ENCODE results near the gene PRTN3.
"Not testable (repeated sequence)": the region's sequence is repeated elsewhere in the genome, so short reads cannot be mapped to it uniquely, and the experiment has no call there.

Gene PRTN3

DNA sequence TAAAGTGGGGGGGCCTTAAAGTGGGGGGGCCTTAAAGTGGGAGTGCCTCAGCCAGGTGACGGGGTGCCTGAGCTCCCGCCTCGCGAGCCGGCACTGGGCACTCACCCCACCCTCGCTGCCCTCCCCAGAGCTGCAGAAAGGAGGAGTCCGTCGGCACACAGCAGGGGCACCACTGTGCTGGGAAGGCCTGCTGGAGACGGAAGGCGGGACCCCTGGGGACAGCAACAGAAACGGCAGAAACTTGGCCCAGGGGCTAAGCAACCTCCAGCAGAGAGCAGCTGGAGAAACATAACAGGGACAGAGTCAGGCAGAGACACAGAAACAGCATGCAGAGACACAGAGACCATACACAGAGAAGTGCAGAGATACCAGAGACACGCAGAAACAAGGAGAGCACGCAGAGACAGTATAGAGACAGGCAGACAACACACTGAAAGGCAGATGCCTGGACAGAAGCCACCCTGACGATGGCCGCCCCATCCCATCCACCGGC is 26.5 kb downstream of the PRTN3 start:
- DNase-seq (ENCODE audit: low read depth): no peak

- DNase-seq (ENCODE audit: low read depth): no peak
These were observed 27.2 kb downstream of the PRTN3 start for GRCh38 chr19:867855-868457.

DNA sequence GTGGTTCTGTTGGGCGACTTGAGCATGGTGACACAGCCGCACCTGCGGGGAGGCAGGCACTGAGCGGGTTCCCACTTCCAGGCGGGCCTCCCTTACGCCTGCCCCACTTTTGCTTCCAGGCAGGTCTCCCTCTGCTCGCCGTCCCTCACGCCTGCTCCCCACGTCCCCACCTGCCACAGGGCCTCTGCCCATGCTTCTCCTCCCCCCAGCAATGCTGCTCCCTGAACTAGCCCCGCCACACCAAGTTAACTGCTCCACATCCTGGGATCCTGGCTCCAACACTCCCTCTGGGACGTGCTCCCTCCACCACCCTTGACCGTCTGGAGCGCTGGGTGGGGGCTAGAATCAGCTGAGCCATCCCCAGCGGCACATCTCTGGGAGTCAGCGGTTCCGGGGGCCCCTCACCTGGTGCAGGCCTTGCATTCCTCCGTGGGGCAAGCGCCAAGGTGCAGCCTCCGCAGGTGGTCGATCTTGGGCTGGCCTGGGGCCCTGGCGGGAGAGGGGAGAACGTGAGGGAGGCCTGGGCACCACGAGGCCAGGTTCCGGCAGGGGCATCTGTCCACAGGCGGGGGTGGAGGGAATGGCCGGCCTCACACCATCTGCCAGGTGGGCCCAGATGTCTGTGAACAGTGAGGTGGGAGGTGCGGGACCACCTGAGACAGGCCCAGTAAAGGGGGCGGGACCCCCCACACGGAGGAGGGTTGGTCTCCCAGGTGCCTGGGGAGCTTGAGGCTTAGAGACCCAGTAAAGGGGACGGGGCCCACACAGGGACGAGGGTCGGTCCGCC is 27.9 kb downstream of the PRTN3 start:
- no peak for DNase-seq (ENCODE audit: low read depth)

- DNase-seq (ENCODE audit: low read depth): no peak
These were observed 28.7 kb downstream of the PRTN3 start for GRCh38 chr19:869245-870177.

DNA sequence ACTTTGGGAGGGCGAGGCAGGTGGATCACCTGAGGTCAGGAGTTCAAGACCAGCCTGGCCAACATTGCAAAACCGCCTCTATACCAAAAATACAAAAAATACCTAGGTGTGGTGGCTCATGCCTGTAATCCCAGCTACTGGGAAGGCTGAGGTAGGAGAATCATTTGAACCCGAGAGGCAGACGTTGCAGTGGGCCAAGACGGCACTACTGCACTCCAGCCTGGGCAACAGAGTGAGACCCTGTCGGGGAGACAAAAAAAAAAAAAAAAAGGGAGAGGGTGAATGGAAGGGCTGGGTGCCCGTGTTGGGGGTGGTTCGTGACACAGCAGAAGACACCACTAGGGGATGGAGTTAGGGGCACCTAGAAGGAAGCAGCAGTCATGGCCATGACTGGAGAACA is 29.5 kb downstream of the PRTN3 start:
- DNase-seq (ENCODE audit: low read depth): no peak

DNA sequence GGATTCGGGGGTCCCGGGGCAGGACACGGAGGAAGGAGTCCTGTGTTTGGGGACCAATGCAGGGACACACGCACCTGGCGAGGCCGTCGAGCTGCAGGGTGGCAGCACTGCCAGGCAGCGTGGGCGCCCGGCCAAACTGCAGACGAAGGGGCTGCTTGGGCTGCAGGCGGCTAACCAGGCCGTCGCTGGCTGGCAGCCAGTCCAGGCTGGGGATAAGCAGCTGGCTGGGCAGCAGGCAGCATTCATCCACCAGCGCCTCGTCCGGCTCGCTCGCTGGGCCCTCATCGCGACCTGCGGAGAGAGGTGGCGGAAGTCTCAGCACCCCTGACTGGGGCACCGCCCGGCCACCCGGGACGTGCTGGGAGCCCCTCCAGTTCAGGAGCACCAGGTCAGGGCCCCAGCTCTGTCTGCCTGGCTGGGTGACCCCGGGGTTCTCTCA is 30.2 kb downstream of the PRTN3 start:
- no peak for DNase-seq (ENCODE audit: low read depth)

GRCh38 chr19:871446-872265 is 30.9 kb downstream of the PRTN3 start:
- DNase-seq (ENCODE audit: low read depth): peak; percentile 15

- peak; percentile 78 for DNase-seq (ENCODE audit: low read depth)
These were observed 31.6 kb downstream of the PRTN3 start for GRCh38 chr19:872266-872951.

GRCh38 chr19:873084-873483 is 32.3 kb downstream of the PRTN3 start:
- peak; percentile 48 for DNase-seq (ENCODE audit: low read depth)

- no peak for DNase-seq (ENCODE audit: low read depth)
These were observed 32.8 kb downstream of the PRTN3 start for GRCh38 chr19:873561-874041.

- no peak for DNase-seq (ENCODE audit: low read depth)
These were observed 34.6 kb downstream of the PRTN3 start for GRCh38 chr19:875265-875879.

DNA sequence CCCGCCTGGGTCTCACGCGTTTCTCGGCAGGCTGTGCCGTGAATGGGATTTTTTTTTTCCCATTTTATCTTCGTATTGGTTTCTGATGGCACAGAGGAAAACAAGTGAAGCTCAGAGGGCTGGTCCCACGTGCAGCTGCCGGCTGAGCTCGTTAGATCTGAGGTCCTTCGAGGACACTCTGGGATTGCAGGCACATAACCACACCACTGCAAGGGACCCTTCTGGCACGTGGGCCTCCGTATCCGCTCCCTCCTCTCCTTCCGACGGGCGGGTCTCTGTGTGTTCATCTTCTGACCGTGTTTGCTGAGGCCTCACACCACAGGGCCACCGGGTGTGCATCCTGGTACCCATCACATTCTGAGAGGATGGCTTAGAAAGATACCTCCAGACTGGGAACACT is 35.3 kb downstream of the PRTN3 start:
- DNase-seq (ENCODE audit: low read depth): no peak

DNA sequence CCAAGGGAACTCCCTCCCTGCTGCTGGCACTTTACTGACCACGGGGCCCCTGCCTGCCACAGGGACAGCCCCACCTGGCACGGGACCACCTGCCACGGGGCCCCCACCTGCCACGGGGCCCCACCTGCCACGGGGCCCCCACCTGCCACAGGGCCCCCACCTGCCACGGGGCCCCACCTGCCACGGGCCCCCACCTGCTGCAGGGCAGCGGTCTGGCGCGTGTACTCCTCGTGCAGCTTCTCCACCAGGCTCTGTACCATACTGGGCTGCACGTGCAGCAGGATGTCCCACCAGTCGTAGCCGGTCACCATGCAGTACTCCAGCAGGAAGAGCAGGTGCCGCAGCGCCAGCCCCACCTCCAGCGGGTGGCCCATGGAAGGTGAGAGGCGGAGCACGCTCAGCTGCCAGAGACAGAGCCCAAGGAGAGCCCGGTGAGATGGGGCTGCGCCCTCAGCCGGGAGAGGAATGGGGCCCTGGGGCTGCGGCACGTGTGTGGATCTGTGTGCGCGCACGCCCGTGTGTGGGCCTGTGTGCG is 36.0 kb downstream of the PRTN3 start:
- no peak for DNase-seq (ENCODE audit: low read depth)

GRCh38 chr19:877992-878660 is 37.3 kb downstream of the PRTN3 start:
- not testable (repeated sequence) for DNase-seq (ENCODE audit: low read depth)

- DNase-seq (ENCODE audit: low read depth): not testable (repeated sequence)
These were observed 38.2 kb downstream of the PRTN3 start for GRCh38 chr19:878751-879561.

GRCh38 chr19:879711-880438 is 39.1 kb downstream of the PRTN3 start:
- DNase-seq (ENCODE audit: low read depth): no peak

DNA sequence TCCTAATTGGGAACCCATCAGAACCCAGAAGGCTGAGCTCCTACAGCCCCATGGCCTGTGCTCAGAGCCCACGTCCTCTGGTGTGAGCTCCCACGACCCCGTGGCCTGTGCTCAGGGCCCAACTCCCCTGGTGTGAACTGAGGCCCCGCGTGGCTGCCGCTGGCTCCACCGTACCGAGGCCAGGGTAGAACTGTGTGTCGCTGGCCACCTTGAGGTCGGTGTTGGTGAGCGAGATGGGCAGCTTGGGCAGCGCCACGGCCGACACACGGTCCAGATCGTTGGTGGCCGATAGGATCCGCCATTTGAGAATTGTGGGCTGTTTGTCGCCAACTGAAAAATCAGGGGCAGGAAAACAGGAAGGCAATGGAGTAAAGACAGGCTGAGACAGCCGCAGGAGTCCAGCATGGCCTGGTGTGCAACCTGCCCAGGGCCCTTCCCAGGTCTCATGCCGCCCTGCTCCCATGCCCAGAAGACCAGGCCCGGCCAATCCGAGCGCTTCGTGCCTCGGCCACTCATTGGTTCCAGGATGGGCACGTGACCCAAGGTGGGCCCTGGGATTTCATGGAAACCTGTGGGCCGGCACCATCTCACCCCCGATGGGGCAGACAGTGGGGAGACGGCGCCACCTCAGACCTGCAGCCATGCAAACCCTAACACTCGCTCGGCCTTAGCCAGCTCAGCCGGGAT is 40.7 kb downstream of the PRTN3 start:
- DNase-seq (ENCODE audit: low read depth): no peak

Data from activated T-cell treated with anti-CD3 and anti-CD28 coated beads for 48 hours (primary cell).